Astrocyte (in vitro differentiated cells and primary cell): ENCODE results near the gene DIP2C. TPM values are rescaled to one million over a fixed set of nuclear protein-coding genes. Genes with fewer than 3 reads are reported as not detected.

Experiments used
- DNase-seq: peaks from one replicate; pipeline ENCODE4 v3.0.0-alpha.2; 2010; ENCODE audit warnings: low read depth
- FAIRE-seq: peaks from 2 replicates; lab custom pipeline; 2011; peaks lifted over from hg19 to GRCh38; lab: Jason Lieb, UNC
- H2AFZ ChIP-seq: 2 replicates; pipeline ENCODE4 v1.6.0; 2012; ENCODE audit warnings: low read depth, low read length, inconsistent platforms
- H3K27ac ChIP-seq: 2 replicates; pipeline ENCODE4 v1.5.1; 2011; ENCODE audit warnings: low read depth, low read length, inconsistent platforms
- H3K27me3 ChIP-seq: 2 replicates; pipeline ENCODE4 v1.6.0; 2011; ENCODE audit warnings: low read length, inconsistent platforms; ENCODE audit not compliant: insufficient read depth
- H3K36me3 ChIP-seq: 2 replicates; pipeline ENCODE4 v1.5.1; 2011; ENCODE audit warnings: low read length, inconsistent platforms; ENCODE audit not compliant: insufficient read depth
- H3K4me1 ChIP-seq: 2 replicates; pipeline ENCODE4 v1.5.1; 2011; ENCODE audit warnings: low read length, inconsistent platforms; ENCODE audit not compliant: insufficient read depth
- H3K4me2 ChIP-seq: 2 replicates; pipeline ENCODE4 v1.6.0; 2012; ENCODE audit warnings: low read length, inconsistent platforms
- H3K4me3 ChIP-seq: 2 replicates; pipeline ENCODE4 v1.5.1; 2011; ENCODE audit warnings: low read depth, mild to moderate bottlenecking, low read length, inconsistent platforms; ENCODE audit not compliant: insufficient read depth
- H3K79me2 ChIP-seq: 2 replicates; pipeline ENCODE4 v1.6.0; 2012; ENCODE audit warnings: mild to moderate bottlenecking, low read length, inconsistent platforms; ENCODE audit not compliant: insufficient read depth
- H3K9ac ChIP-seq: 2 replicates; pipeline ENCODE4 v1.6.0; 2012; ENCODE audit warnings: mild to moderate bottlenecking, low read length, inconsistent platforms
- H3K9me3 ChIP-seq: 2 replicates; pipeline ENCODE4 v1.5.1; 2012; ENCODE audit warnings: low read depth, mild to moderate bottlenecking, low read length, inconsistent platforms; ENCODE audit not compliant: insufficient read depth
- H4K20me1 ChIP-seq: 2 replicates; pipeline ENCODE4 v1.6.0; 2012; ENCODE audit warnings: low read length, inconsistent platforms; ENCODE audit not compliant: insufficient read depth
- H3K27ac Mint-ChIP-seq: one replicate; pipeline ENCODE4 v1.8.0; 2021; ENCODE audit warnings: mild to moderate bottlenecking, mixed read lengths; ENCODE audit not compliant: unreplicated experiment
- H3K27me3 Mint-ChIP-seq: one replicate; pipeline ENCODE4 v1.8.0; 2021; ENCODE audit warnings: low read depth, mixed read lengths; ENCODE audit not compliant: unreplicated experiment
- H3K36me3 Mint-ChIP-seq: one replicate; pipeline ENCODE4 v1.8.0; 2021; ENCODE audit warnings: low read depth, mixed read lengths; ENCODE audit not compliant: unreplicated experiment
- H3K4me1 Mint-ChIP-seq: one replicate; pipeline ENCODE4 v1.8.0; 2021; ENCODE audit warnings: low read depth, mixed read lengths; ENCODE audit not compliant: unreplicated experiment
- H3K4me3 Mint-ChIP-seq: one replicate; pipeline ENCODE4 v1.8.0; 2021; ENCODE audit warnings: mild to moderate bottlenecking, moderate library complexity, mixed read lengths; ENCODE audit not compliant: unreplicated experiment
- H3K9me3 Mint-ChIP-seq: one replicate; pipeline ENCODE4 v1.8.0; 2021; ENCODE audit warnings: mild to moderate bottlenecking, mixed read lengths; ENCODE audit not compliant: unreplicated experiment
- CTCF ChIP-seq: IDR thresholded peaks from 2 replicates; pipeline ENCODE4 v1.5.1; 2011; ENCODE audit warnings: low read depth, mild to moderate bottlenecking, inconsistent platforms, low read length, moderate library complexity; ENCODE audit not compliant: insufficient read depth
- EZH2 ChIP-seq: IDR thresholded peaks from 2 replicates; pipeline ENCODE4 v1.6.1; 2012; ENCODE audit warnings: mild to moderate bottlenecking, low read length, inconsistent platforms; ENCODE audit not compliant: insufficient read depth
- total RNA-seq: library from RNA; stranded (reverse); gene quantifications from 2 replicates; pipeline ENCODE4 v1.2.1, GENCODE V29; 2021

Gene DIP2C
- total RNA-seq, 1 donor from 2014 or later: 27.3 TPM

GRCh38 chr10:491667-492424 lies 197.6 kb downstream of the DIP2C start:
- H3K4me3 ChIP-seq: no peak overlapping the region
- H3K9ac ChIP-seq: no peak overlapping the region
- no peaks in the 10 kb centered on the region for H3K27me3 ChIP-seq
- no peaks in the 10 kb centered on the region for H3K36me3 ChIP-seq
- no peak overlapping the region for H3K27ac ChIP-seq
- Mint-ChIP-seq H3K9me3 (no peaks in the 10 kb centered on the region), H3K4me1 (peaks cover 18% of the 10 kb centered on the region), H3K36me3 (peaks cover 6% of the 10 kb centered on the region), H3K27me3 (no peaks in the 10 kb centered on the region), H3K27ac (no peak overlapping the region), H3K4me3 (no peak overlapping the region)
- no peak overlapping the region for H2AFZ ChIP-seq
- DNase-seq: no peak
- TF ChIP-seq CTCF (no peak), EZH2 (no peak)
- FAIRE-seq: no peak
- peaks cover 87% of the 10 kb centered on the region for H3K79me2 ChIP-seq
- peaks cover 8% of the 10 kb centered on the region for H3K4me1 ChIP-seq
- H3K9me3 ChIP-seq: no peaks in the 10 kb centered on the region
- H3K4me2 ChIP-seq: no peak overlapping the region
- H4K20me1 ChIP-seq: peaks cover 91% of the 10 kb centered on the region

- Histone ChIP-seq H3K27ac (no peak overlapping the region), H3K36me3 (no peaks in the 10 kb centered on the region), H4K20me1 (peaks cover 93% of the 10 kb centered on the region), H3K9me3 (no peaks in the 10 kb centered on the region), H3K79me2 (peaks cover 88% of the 10 kb centered on the region), H2AFZ (peak overlapping the region; percentile 35), H3K27me3 (no peaks in the 10 kb centered on the region), H3K4me1 (peaks cover 8% of the 10 kb centered on the region), H3K4me2 (peak overlapping the region; percentile 49), H3K9ac (peak overlapping the region; percentile 4), H3K4me3 (no peak overlapping the region)
- Mint-ChIP-seq H3K9me3 (no peaks in the 10 kb centered on the region), H3K36me3 (peaks cover 6% of the 10 kb centered on the region), H3K4me3 (no peak overlapping the region), H3K27ac (peak overlapping the region; percentile 55), H3K27me3 (no peaks in the 10 kb centered on the region), H3K4me1 (peaks cover 25% of the 10 kb centered on the region)
- TF ChIP-seq CTCF (no peak), EZH2 (no peak)
- DNase-seq (peak; percentile 59), FAIRE-seq (no peak)
Observed at GRCh38 chr10:490891-491571, 198.4 kb downstream of the DIP2C start.
